ENCODE results near the gene SSTR5.

The SSTR5 gene

DNA sequence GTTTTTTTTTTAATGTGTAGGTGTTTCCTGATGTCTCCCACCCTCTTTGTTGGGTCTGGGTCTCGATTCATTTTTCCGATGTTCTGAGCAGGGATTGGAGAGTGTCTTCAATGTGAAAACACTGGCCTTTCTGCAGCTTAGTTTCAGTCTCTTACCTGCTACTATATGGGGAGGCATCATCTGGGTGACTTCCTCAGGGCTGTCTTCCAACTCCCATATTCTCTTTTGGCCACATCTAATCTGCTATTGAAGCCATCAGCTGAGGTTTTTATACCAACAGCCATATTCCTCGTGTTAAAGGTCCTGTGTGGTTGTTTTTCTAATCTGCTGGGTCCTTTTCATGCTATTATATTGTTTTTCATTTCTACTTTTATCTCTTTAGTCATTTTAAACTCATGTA is 13.2 kb upstream of the SSTR5 start:
- no peak for DNase-seq
- Histone ChIP-seq H3K9me3 (ENCODE audit: severe bottlenecking) (peaks cover 16% of the 10 kb centered on the region), H3K27me3 (ENCODE audit: insufficient read depth, low read depth, severe bottlenecking) (no peaks in the 10 kb centered on the region), H3K36me3 (no peaks in the 10 kb centered on the region), H3K27ac (no peak overlapping the region), H3K4me3 (ENCODE audit: low read depth, low read length) (no peak overlapping the region)
- no peak for TF ChIP-seq CTCF (IDR thresholded peaks at IDR 0.05; ENCODE audit: low read depth, low read length)

DNA sequence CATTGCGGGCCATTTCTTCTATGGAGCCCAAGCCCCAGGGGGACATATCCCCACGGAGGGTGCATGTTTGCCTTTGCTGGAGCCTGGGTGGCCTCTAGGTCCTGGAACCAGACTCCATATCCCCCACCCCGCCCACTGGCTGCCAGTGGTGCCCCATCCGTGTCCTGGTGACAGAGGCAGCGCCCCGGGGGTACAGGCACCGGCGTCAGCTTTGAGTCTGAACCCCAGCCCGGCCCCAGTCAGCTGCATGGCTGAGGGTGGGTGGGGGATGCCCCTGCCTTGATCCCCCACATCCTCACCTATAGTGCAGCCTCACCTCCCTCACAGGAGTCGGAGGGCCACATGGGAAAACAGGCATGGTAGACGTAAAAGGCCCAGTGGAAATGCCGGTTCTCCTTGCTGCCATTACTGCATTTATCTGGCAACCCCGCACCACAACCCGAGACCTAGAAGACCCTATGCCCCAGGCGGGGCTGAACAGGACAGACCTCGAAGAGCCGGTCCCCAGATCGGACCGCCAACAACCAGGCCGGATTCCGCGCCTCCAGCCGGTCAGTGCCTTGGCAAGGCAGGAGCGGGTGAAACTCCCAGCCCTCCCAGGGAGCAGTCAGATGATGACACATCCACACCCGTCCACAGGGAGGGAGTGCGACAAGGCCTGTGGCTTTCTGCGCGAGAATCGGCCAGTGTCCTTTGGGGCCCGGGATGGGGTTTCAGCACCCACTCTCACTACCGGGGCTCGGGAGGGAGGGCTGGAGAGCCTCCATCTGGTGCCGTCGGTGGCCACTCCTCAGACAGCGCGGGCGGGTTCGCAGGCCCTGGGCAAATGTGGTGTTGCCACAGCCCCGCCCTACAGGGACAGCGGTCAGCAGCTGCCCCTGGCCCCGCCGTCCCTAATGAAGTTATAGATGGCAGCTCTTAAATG is 11.9 kb upstream of the SSTR5 start:
- Histone ChIP-seq H3K9me3 (ENCODE audit: severe bottlenecking) (peaks cover 16% of the 10 kb centered on the region), H3K27ac (no peak overlapping the region), H3K36me3 (no peaks in the 10 kb centered on the region), H3K4me3 (ENCODE audit: low read depth, low read length) (no peak overlapping the region), H3K27me3 (ENCODE audit: insufficient read depth, low read depth, severe bottlenecking) (no peaks in the 10 kb centered on the region)
- no peak for DNase-seq
- TF ChIP-seq CTCF (IDR thresholded peaks at IDR 0.05; ENCODE audit: low read depth, low read length), result no peak

DNA sequence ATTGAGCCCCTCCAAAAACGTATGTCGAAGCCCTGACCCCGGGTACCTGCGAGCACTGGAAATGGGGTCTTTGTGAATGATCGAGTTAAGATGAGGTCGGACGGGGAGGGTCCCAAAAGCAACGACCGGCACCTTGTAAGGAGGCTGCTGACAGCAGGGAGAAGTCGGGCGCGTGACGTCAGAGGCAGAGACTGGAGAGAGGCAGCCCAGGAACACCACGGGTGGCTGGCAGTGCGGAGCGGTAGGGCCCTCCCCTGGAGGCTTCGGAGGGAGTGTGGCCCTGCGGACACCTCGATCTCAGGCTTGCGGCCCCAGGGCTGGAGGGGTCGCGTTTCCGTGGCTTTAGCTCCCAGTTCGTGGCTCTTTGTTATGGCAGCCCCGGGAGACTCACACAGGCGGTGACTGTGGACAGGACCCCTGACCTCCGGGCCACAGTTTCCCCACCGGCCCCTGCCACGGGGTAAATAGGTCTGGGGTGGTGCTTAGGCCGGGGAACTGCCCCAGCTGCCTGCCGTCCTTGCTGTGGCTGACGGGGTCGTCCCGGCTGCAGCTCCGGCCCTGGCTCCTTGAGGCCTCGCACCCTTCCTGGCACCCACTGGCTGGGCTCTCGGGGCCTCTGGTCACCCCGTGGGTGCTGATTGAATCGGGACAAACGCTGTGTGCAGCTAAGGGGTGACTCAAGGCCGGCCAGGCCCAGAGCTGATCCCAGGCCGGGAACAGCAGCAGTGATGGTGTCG is 10.6 kb upstream of the SSTR5 start:
- no peaks in the 10 kb centered on the region for H3K27me3 ChIP-seq (ENCODE audit: insufficient read depth, low read depth, severe bottlenecking)
- DNase-seq, result no peak
- H3K27ac ChIP-seq, result no peak overlapping the region
- no peak for TF ChIP-seq CTCF (IDR thresholded peaks at IDR 0.05; ENCODE audit: low read depth, low read length)
- H3K9me3 ChIP-seq (ENCODE audit: severe bottlenecking), result peaks cover 14% of the 10 kb centered on the region
- no peak overlapping the region for H3K4me3 ChIP-seq (ENCODE audit: low read depth, low read length)
- H3K36me3 ChIP-seq, result no peaks in the 10 kb centered on the region

DNA sequence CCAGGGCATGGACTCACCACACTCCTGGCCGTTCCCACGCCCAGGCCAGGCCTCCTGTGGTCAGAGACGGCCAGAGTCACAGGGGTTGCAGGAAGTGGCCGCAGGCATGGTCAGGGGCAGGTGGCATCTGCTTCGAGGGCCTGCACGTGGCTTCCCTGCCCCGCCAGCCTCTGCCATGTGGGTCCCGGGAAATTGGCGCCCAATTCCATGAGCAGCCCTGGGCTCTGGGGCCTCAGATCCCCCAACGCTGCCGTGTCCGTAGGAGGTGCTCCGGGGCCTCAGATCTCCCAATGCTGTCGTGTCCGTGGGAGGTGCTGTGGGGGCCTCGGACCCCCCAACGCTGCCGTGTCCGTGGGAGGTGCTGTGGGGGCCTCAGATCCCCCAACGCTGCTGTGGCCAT is 9.7 kb upstream of the SSTR5 start:
- TF ChIP-seq CTCF (IDR thresholded peaks at IDR 0.05; ENCODE audit: low read depth, low read length), result no peak
- no peaks in the 10 kb centered on the region for H3K36me3 ChIP-seq
- no peak overlapping the region for H3K4me3 ChIP-seq (ENCODE audit: low read depth, low read length)
- H3K27ac ChIP-seq, result no peak overlapping the region
- DNase-seq, result no peak
- peaks cover 12% of the 10 kb centered on the region for H3K9me3 ChIP-seq (ENCODE audit: severe bottlenecking)
- H3K27me3 ChIP-seq (ENCODE audit: insufficient read depth, low read depth, severe bottlenecking), result no peaks in the 10 kb centered on the region

GRCh38 chr16:1063728-1064127 is 8.8 kb upstream of the SSTR5 start:
- no peaks in the 10 kb centered on the region for H3K27me3 ChIP-seq (ENCODE audit: insufficient read depth, low read depth, severe bottlenecking)

More at GRCh38 chr16:1063728-1064127, 8.8 kb upstream of the SSTR5 start:
- Histone ChIP-seq H3K4me3 (ENCODE audit: low read depth, low read length) (no peak overlapping the region), H3K36me3 (no peaks in the 10 kb centered on the region), H3K9me3 (ENCODE audit: severe bottlenecking) (peaks cover 10% of the 10 kb centered on the region), H3K27ac (no peak overlapping the region)
- no peak for TF ChIP-seq CTCF (IDR thresholded peaks at IDR 0.05; ENCODE audit: low read depth, low read length)
- no peak for DNase-seq

Data from WERI-Rb-1 (cell line).